Stimulated activated effector memory CD8-positive, alpha-beta T cell treated with anti-CD3 and anti-CD28 coated beads, Interleukin-12 subunit alpha, Interleukin-12 subunit beta, amount 100 ng/mL, for 72 hours (primary cell): ENCODE results near the gene PLXNC1.

ENCODE experiments used
- ATAC-seq: fragments of 150-1000 bp; cut with Tn5 transposase; 2 replicates; pipeline ENCODE4 v1.10.0; 2021
- DNase-seq, 2 donors: peaks; one replicate each; pipeline ENCODE4 v3.0.0; 2021 to 2022; ENCODE audit warnings: low spot score in 2 of 2
- H3K27ac Mint-ChIP-seq: one replicate; pipeline ENCODE4 v1.8.0; 2022; ENCODE audit warnings: mild to moderate bottlenecking, mixed read lengths
- H3K36me3 Mint-ChIP-seq: one replicate; pipeline ENCODE4 v1.8.0; 2022; ENCODE audit warnings: mild to moderate bottlenecking, mixed read lengths
- H3K4me1 Mint-ChIP-seq: one replicate; pipeline ENCODE4 v1.8.0; 2022; ENCODE audit warnings: mixed read lengths
- H3K4me3 Mint-ChIP-seq: one replicate; pipeline ENCODE4 v1.8.0; 2022; ENCODE audit warnings: mild to moderate bottlenecking, mixed read lengths
- H3K9me3 Mint-ChIP-seq: one replicate; pipeline ENCODE4 v1.8.0; 2022; ENCODE audit warnings: mixed read lengths

The PLXNC1 gene

DNA sequence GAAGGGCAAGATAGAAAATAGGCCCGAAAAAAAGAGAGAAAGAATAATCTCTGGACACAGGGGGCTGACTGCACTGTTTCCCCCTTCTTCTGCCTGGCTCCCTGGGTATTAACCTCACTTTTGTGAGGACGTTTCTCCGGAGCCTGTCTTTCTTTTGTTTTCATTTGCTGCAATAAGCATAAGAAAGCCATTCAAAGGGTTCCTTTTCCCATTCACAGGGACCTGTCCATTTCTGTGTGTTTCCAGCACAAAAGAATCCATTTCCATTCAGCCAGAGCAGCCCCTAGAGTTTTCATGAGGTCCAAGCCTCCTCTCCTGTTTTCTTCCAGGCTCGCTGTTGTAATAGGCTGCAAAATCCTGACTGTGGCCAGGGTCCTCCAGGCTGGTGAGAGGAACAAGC, 16.8 kb downstream of the PLXNC1 start:
- Mint-ChIP-seq H3K27ac (no peak overlapping the region), H3K9me3 (peaks cover 4% of the 10 kb centered on the region), H3K36me3 (peaks cover 6% of the 10 kb centered on the region), H3K4me3 (no peak overlapping the region), H3K4me1 (peaks cover 34% of the 10 kb centered on the region)
- DNase-seq (no peak), ATAC-seq (no peak)

DNA sequence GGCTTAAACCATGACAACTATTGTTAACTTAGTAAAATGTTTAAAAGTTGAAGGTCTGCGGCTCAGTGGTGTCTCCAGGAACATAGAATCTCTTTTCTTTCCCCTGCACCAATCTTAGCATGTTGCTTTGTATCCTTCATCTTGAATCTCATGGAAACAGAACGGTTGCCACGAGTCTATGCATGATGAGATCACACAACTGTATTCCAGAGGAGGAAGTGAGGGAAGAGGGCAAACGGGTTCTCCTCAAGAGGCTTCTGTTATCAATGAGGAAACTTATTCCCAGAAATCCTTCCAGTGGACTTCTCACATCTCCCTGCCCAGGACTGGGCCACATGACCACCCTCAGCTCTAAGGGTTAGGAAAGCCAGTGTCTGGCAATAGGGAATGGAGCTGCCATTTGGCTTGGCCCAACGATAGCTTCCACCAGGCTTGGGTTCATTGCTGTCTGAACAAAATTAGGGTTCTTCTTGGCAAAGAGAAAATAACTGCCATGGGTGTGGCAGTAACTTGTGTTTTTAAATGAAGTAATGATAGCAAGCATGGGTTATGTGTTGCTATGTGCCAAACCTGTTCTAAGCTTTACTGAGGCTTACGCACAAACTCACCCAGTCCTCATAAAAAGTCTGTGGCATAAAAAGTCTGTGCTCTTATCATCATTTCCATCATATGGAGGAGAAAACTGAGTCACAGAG, 17.4 kb downstream of the PLXNC1 start:
- H3K36me3 Mint-ChIP-seq, result peaks cover 12% of the 10 kb centered on the region

DNA sequence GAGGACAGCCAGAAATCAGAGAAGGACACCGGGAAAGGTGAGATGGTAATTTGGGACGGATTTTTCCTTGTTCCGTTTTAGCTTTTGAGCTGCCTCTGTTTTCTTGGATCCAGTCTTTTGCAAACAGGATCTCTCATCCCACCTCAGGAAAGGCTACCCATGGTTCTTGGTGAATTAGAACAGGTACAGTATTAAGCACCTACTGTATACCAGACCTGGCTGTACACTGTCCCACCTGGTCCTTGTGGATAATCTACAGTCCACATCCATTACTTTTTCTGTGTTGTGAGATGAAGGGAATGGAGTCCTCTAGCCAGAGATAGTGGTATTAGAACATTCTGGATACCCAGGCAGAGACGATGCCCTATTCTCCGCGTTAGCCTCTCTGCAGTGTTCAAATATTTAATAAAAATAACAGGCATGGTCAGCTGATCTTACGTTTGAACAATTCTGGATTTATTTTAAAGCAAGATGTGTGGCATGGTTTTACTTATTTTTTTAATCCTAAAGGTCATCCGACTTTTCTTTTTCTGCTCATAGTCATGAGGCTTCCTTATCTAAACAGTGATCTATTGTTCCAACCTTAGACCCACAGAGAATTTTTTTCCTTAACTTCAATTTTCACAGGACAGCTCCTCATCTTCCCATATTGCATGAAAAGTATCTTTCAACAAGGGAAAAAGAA, 18.8 kb downstream of the PLXNC1 start:
- H3K4me3 Mint-ChIP-seq, result no peak overlapping the region
- ATAC-seq (no peak), DNase-seq (no peak)
- no peak overlapping the region for H3K27ac Mint-ChIP-seq
- H3K9me3 Mint-ChIP-seq, result no peaks in the 10 kb centered on the region
- H3K36me3 Mint-ChIP-seq, result peaks cover 12% of the 10 kb centered on the region
- peaks cover 39% of the 10 kb centered on the region for H3K4me1 Mint-ChIP-seq

More for the DNA sequence above, 17.4 kb downstream of the PLXNC1 start:
- ATAC-seq (no peak), DNase-seq (no peak)
- H3K4me1 Mint-ChIP-seq, result peaks cover 40% of the 10 kb centered on the region
- no peak overlapping the region for H3K4me3 Mint-ChIP-seq
- peaks cover 4% of the 10 kb centered on the region for H3K9me3 Mint-ChIP-seq
- no peak overlapping the region for H3K27ac Mint-ChIP-seq

DNA sequence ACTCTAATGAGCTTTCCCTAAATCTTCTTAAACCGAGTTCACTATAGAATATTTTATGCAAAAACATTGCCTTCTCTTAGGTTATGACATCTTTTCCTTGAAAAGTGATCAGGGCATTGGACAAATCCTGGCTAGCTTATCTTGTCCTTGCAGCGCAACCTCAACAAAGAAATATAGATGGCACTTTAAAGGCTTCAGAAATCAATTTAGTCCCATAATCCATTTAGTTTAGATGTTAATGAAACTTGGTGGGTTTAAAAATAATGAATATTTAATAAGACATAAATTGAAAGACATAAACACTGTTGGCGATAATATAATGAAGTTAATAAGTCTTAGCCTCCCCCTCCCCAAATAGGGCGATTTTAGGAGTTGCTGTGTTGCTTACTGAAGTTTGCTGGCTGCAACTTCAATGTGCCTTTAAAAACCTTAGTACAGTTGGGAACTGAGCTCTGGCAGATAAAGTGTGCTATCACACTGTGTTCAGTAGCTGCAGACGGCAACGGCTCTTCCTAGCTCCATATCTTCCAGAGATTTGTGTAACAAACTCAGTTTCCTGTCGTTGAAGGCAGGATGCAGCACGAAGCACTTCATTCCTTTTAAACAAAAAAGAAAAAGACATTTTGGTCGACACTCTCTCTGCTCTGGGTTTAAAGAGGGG, 19.5 kb downstream of the PLXNC1 start:
- no peaks in the 10 kb centered on the region for H3K9me3 Mint-ChIP-seq
- peaks cover 12% of the 10 kb centered on the region for H3K36me3 Mint-ChIP-seq
- DNase-seq, result no peak
- peaks cover 34% of the 10 kb centered on the region for H3K4me1 Mint-ChIP-seq
- ATAC-seq, result no peak
- no peak overlapping the region for H3K4me3 Mint-ChIP-seq
- no peak overlapping the region for H3K27ac Mint-ChIP-seq

DNA sequence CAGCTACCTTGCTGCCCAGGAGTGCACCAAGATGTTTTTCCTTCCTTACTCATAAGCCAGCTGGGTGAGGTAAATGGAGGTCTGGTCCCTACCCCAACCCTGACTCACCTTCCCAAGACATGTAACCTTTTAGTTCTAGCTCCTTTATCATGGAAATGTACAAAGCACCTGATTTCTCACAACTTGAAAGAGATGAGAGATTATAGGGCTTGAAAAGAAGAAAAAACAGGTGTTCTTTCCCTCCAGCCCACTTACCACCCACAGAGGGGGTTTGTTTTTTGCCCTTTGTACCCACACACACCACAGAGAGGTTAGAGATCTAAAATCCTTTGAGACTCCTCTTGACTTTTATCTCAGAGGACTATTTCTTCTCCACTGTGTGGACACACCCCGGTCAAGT, 21.1 kb downstream of the PLXNC1 start:
- Mint-ChIP-seq H3K4me1 (peaks cover 39% of the 10 kb centered on the region), H3K36me3 (peaks cover 12% of the 10 kb centered on the region), H3K27ac (no peak overlapping the region), H3K9me3 (no peaks in the 10 kb centered on the region), H3K4me3 (no peak overlapping the region)
- peak; percentile 46 for ATAC-seq
- DNase-seq, result no peak

DNA sequence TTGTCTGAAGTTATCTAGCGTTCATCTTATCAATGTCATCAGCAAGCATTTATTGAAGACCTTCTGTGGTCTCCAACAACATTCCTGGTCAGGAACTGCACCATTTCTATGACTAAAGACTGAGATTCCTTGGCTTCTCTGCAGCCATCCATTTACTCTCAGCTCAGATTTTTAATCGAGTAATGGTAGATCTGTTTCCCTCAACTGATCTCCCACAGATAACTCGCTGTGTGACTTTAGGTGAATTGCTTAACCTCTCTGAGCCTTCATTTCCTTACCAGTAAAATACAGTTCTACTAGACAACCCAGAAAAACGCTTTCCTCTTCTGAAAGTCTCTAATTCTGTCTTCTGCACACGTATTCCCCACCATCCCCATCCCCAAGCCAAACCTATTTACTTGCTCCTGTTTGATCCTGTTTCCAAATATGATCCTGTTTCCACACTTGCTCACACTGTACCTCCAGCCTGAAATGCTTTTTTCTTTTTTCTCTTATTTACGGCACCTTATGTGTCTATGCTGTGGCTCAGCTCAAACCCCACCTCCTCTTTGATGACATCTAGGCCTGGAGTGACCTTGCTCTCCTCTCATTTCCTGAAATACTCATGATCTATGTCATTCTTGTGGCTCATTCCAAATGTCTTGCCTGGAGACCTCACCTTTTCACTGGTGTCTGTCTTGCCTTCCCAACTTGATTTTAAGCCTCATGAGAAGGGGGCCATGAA, 21.8 kb downstream of the PLXNC1 start:
- Mint-ChIP-seq H3K4me3 (no peak overlapping the region), H3K9me3 (no peaks in the 10 kb centered on the region), H3K27ac (peak overlapping the region; percentile 7), H3K4me1 (peaks cover 40% of the 10 kb centered on the region), H3K36me3 (peaks cover 12% of the 10 kb centered on the region)
- ATAC-seq, result no peak
- DNase-seq, result no peak

DNA sequence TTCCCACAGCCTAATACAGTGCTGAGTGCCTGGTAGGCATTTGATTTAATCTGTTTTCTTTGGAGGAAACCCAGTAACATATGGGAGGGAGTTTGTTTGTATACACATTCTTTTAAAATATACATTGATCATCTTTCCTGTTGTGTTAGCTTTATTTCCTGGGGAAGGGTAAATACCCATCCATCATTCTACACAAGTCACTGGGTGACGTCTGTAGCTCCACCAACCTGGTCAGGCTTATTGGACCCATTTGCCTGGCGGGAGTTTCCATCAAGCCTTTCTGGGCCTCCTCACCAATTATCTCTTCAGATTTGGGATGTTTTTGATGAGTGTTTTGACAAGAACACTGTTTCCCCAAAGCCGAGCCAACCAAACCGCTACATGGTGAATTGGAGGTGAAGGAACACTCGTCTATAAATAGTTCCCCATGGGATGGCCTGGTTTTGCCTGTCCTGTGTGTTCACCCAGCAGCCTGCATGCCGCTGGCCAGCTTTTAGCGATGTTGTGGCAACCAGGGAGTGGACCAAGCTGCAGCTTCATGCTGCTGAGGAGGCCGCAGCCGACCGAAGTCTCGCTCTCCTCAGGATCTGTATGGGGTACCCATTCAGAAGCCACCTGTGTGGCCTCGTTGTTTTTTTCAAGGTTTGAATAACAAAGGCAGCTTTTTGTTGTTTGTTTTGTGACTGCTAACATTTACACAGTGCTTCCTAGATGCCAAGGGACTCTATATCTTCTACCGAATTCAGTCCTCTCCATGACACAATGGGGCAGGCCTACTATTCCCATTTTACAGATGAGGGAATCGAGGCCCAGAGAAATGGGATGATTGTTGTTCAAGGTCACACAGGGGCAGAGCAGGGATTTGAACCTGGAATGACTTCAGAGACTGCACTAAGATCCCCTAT, 22.6 kb downstream of the PLXNC1 start:
- no peaks in the 10 kb centered on the region for H3K9me3 Mint-ChIP-seq
- H3K4me3 Mint-ChIP-seq, result no peak overlapping the region
- H3K4me1 Mint-ChIP-seq, result peaks cover 48% of the 10 kb centered on the region
- H3K36me3 Mint-ChIP-seq, result peaks cover 12% of the 10 kb centered on the region
- H3K27ac Mint-ChIP-seq, result no peak overlapping the region
- DNase-seq (no peak), ATAC-seq (no peak)

DNA sequence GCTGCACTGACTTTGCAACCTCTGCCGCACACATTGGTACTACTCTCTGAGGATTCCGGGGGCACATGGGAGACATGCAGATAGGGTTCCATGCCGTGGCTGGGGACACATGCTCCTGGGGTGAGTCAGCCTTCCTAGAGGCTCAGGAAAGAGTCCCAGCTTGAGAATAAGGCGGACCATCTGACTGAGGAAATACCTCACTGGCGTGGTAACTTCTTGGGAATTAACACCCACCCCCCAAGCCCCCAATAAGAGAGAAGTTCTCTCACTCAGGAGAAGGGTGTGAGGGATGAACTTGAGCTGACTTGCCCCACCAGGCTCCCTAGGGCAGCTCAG, 23.2 kb downstream of the PLXNC1 start:
- peaks cover 12% of the 10 kb centered on the region for H3K36me3 Mint-ChIP-seq
- DNase-seq (no peak), ATAC-seq (no peak)
- no peak overlapping the region for H3K27ac Mint-ChIP-seq
- H3K4me1 Mint-ChIP-seq, result peaks cover 53% of the 10 kb centered on the region
- no peaks in the 10 kb centered on the region for H3K9me3 Mint-ChIP-seq
- no peak overlapping the region for H3K4me3 Mint-ChIP-seq

DNA sequence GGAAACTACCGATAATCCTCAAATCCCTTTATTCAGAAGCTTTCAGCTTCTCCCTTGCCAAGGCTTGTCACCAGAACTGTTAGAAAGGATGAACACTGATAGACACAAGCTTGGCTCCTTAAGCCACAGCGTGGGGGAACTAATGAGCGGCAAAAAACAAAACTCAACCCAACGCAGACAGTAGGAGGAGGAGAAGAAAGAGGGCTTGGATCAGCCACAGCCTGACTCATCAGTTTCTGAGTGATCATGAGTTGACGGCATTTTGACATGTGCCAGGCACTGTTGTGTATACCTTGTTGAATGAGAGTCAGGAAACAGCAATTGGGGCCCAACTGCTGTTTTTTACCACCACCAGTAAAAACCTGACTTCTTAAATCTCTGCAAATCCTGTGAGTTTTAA, 23.7 kb downstream of the PLXNC1 start:
- peak; percentile 94 for ATAC-seq
- Mint-ChIP-seq H3K36me3 (peaks cover 12% of the 10 kb centered on the region), H3K27ac (no peak overlapping the region), H3K9me3 (no peaks in the 10 kb centered on the region), H3K4me3 (no peak overlapping the region), H3K4me1 (peaks cover 53% of the 10 kb centered on the region)
- DNase-seq, result no peak

DNA sequence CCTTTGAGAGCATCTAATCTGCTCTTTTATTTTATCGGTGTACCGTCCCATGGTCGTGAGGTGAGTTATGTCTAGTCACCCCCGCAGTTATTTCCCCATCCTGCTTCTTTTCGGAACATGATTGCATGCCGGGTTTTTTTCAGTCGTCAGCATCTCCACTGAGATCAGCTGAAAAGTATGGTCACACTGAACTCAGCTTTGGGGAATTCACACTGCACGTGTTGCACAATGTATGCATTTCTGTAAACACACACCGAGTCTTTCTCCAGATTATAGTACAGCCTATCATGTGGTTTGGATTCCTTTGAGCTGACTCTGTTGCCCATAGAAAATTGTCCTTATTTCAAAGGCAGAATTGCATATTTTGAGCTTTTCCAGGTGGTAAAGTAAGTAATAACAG, 24.6 kb downstream of the PLXNC1 start:
- Mint-ChIP-seq H3K27ac (no peak overlapping the region), H3K4me1 (peaks cover 58% of the 10 kb centered on the region)

DNA sequence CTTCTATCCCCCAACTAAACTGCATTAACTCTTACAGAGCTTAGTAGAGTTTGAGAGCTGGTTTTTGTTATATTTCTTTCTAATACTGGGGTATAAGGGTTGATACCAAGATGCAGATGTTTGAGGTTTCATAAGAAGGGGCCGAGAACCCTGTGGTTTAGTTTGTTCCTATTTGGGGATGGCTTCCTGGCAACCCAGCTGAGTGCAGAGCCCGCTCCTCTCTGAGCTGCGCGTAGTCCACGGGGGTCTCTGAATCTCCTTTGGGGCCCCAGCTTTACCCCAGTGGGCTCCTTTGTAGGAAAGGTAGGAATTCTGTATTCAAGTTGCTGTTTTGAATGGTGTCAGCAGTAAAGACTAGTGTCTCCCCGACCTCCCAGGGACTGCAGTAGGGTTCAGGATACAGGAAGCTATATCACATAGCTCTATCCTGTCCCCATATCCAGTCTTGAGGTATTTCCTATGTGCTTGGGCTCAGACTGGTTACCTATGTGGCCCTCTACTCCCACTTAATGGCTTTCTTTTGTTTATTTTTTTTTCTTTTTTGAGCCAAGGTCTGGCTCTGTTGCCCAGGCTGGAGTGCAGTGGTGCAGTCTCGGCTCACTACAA, 25.4 kb downstream of the PLXNC1 start:
- Mint-ChIP-seq H3K4me1 (peaks cover 58% of the 10 kb centered on the region), H3K4me3 (peak overlapping the region; percentile 42), H3K36me3 (peaks cover 12% of the 10 kb centered on the region), H3K27ac (peak overlapping the region; percentile 34), H3K9me3 (peaks cover 10% of the 10 kb centered on the region)
- no peak for DNase-seq
- no peak for ATAC-seq

More for the DNA sequence above, 24.6 kb downstream of the PLXNC1 start:
- no peak for DNase-seq
- Mint-ChIP-seq H3K4me3 (no peak overlapping the region), H3K9me3 (peaks cover 5% of the 10 kb centered on the region), H3K36me3 (peaks cover 12% of the 10 kb centered on the region)
- no peak for ATAC-seq

DNA sequence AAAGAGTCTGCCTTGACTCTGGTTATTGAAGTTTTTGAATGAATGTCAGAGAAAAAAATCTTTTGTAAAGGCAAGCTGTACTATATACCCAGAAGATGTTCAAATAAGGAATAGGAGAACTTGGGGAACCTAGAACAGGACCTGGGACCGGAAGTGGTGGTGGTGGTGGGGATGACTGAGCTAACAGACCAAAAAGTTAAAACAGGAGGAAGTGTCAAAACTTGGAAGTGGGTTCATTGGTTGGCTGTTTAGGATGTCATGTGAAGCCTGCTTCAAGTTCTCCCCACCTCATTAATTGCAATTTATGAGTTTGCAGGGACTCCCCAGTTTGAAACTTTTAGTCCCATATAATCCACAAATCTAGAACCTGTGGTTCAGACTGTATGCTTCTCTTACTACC, 26.2 kb downstream of the PLXNC1 start:
- Mint-ChIP-seq H3K36me3 (peaks cover 9% of the 10 kb centered on the region), H3K9me3 (peaks cover 10% of the 10 kb centered on the region), H3K27ac (peak overlapping the region; percentile 34), H3K4me3 (peak overlapping the region; percentile 42), H3K4me1 (peaks cover 55% of the 10 kb centered on the region)
- ATAC-seq, result peak; percentile 39
- no peak for DNase-seq

DNA sequence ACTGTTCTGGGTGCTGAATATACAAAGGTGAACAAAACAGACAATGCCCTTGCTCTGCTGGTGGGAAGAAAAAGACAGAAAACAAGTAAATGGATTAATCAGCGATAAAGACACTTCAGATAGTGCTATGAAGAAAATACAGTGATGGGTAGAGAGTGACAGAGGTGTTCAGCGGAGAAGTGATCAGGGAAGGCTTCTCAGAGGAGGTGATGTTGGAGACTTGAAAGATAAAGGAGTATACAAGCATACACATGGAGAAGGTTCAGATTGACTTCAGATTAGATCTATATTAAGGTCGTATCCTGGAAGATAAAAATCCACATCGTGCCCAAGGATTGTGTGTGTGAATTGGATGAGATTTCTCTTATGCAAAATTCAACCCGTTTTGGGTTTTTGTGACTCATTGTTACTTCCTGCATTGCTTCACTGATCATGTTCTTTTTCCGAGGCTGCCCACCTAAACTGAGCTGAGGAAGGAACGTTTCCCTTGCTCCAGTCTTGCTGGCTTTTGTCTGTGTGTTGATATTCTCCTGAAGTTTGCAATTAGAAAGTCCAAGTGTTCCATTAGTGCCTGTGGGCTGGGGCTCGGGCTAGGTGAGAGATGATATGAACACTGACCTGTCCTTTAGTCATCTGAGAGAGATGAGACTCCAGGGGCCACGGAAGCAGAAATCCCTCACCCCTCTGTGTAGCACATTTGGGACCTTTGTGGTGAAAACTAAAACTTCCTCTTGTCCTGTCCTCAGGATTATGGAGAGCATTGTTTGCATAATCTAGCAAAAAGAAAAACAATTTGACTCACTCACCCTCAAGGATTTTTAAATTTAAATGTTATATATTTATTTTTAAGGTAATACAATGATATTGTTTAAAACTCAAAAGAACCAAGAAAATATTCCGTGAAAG, 27.6 kb downstream of the PLXNC1 start:
- H3K4me1 Mint-ChIP-seq, result peaks cover 55% of the 10 kb centered on the region
- no peak for ATAC-seq
- H3K9me3 Mint-ChIP-seq, result peaks cover 10% of the 10 kb centered on the region
- peak overlapping the region; percentile 21 for H3K4me3 Mint-ChIP-seq
- H3K36me3 Mint-ChIP-seq, result peaks cover 5% of the 10 kb centered on the region
- DNase-seq, result no peak
- no peak overlapping the region for H3K27ac Mint-ChIP-seq
